ENCODE results near the gene SPTAN1.

Gene SPTAN1

GRCh38 chr9:128600099-128600498 lies 47.7 kb downstream of the SPTAN1 start:
- no peak for DNase-seq (ENCODE audit: low read depth in 2 of 2)

GRCh38 chr9:128603697-128604096 lies 51.3 kb downstream of the SPTAN1 start:
- no peak for DNase-seq (ENCODE audit: low read depth in 2 of 2)

- no peak for DNase-seq (ENCODE audit: low read depth in 2 of 2)
These were observed 55.4 kb downstream of the SPTAN1 start for GRCh38 chr9:128607642-128608350.

- DNase-seq (ENCODE audit: low read depth in 2 of 2) = no peak
These were observed 58.5 kb downstream of the SPTAN1 start for GRCh38 chr9:128610897-128611296.

- no peak for DNase-seq (ENCODE audit: low read depth in 2 of 2)
These were observed 59.4 kb downstream of the SPTAN1 start for GRCh38 chr9:128611600-128612394.

GRCh38 chr9:128614728-128615127 lies 62.3 kb downstream of the SPTAN1 start:
- DNase-seq (ENCODE audit: low read depth in 2 of 2) = no peak

GRCh38 chr9:128615571-128615970 lies 63.2 kb downstream of the SPTAN1 start:
- DNase-seq (ENCODE audit: low read depth in 2 of 2) = no peak

GRCh38 chr9:128617943-128618342 lies 65.6 kb downstream of the SPTAN1 start:
- DNase-seq (ENCODE audit: low read depth in 2 of 2) = no peak

- no peak for DNase-seq (ENCODE audit: low read depth in 2 of 2)
These were observed 66.7 kb downstream of the SPTAN1 start for GRCh38 chr9:128619127-128619526.

GRCh38 chr9:128619779-128620178 lies 67.4 kb downstream of the SPTAN1 start:
- no peak for DNase-seq (ENCODE audit: low read depth in 2 of 2)

GRCh38 chr9:128621730-128622455 lies 69.5 kb downstream of the SPTAN1 start:
- DNase-seq (ENCODE audit: low read depth in 2 of 2) = no peak

- no peak for DNase-seq (ENCODE audit: low read depth in 2 of 2)
These were observed 72.2 kb downstream of the SPTAN1 start for GRCh38 chr9:128624566-128624965.

GRCh38 chr9:128625391-128626146 lies 73.2 kb downstream of the SPTAN1 start:
- no peak for DNase-seq (ENCODE audit: low read depth in 2 of 2)

GRCh38 chr9:128626181-128626580 lies 73.8 kb downstream of the SPTAN1 start:
- no peak for DNase-seq (ENCODE audit: low read depth in 2 of 2)

GRCh38 chr9:128627127-128627715 lies 74.8 kb downstream of the SPTAN1 start:
- DNase-seq (ENCODE audit: low read depth in 2 of 2) = no peak

- no peak for DNase-seq (ENCODE audit: low read depth in 2 of 2)
These were observed 75.5 kb downstream of the SPTAN1 start for GRCh38 chr9:128627906-128628305.

GRCh38 chr9:128628471-128629048 lies 76.2 kb downstream of the SPTAN1 start:
- no peak for DNase-seq (ENCODE audit: low read depth in 2 of 2)

- DNase-seq (ENCODE audit: low read depth in 2 of 2) = no peak
These were observed 76.7 kb downstream of the SPTAN1 start for GRCh38 chr9:128629136-128629535.

- no peak for DNase-seq (ENCODE audit: low read depth in 2 of 2)
These were observed 77.6 kb downstream of the SPTAN1 start for GRCh38 chr9:128629852-128630545.

- no peak for DNase-seq (ENCODE audit: low read depth in 2 of 2)
These were observed 79.2 kb downstream of the SPTAN1 start for GRCh38 chr9:128631636-128632035.

Data from stimulated activated CD4-positive, alpha-beta T cell treated with anti-CD3 and anti-CD28 coated beads, Interleukin-15, amount 100 ng/mL, for 48 hours (primary cell).